Colonic mucosa (tissue), 4 donors: ENCODE results near the gene CD101. TPM values are rescaled to one million over a fixed set of nuclear protein-coding genes. Genes with fewer than 3 reads are reported as not detected.

ENCODE experiments used
- DNase-seq: peaks from one replicate; pipeline ENCODE4 v3.0.0-alpha.2; 2020
- H3K27ac ChIP-seq: fragments of 200-600 bp; one replicate; pipeline ENCODE4 v1.8.0; 2021
- H3K27me3 ChIP-seq: fragments of 200-600 bp; one replicate; pipeline ENCODE4 v1.8.0; 2021
- H3K36me3 ChIP-seq: fragments of 200-600 bp; one replicate; pipeline ENCODE4 v1.8.0; 2021
- H3K4me1 ChIP-seq: fragments of 200-600 bp; one replicate; pipeline ENCODE4 v1.8.0; 2021; ENCODE audit warnings: mild to moderate bottlenecking
- H3K4me3 ChIP-seq: fragments of 200-600 bp; one replicate; pipeline ENCODE4 v1.8.0; 2021
- H3K9ac ChIP-seq, 2 donors: one replicate each; pipeline ENCODE4 v1.7.0; 2013; ENCODE audit warnings: control low read depth in 2 of 2, low read depth in 2 of 2, low read length in 2 of 2
- H3K9me3 ChIP-seq: fragments of 200-600 bp; one replicate; pipeline ENCODE4 v1.8.0; 2021
- CTCF ChIP-seq: fragments of 200-600 bp; IDR thresholded peaks from one replicate; pipeline ENCODE4 v1.8.0; 2022; ENCODE audit warnings: antibody characterized with exemption, mild to moderate bottlenecking
- intact Hi-C: fragments of 100-400 bp; cut with DNase I; formaldehyde crosslinking; loops from one replicate; pipeline ENCODE4 v1.14.1; 2022
- total RNA-seq, 2 donors: library from RNA; stranded (reverse); fragmentation: NEBNext Ultra II Directional in 1 of 2; extraction: Animal tissue kit (Norgen Biotek cat#: 25700) in 1 of 2; gene quantifications; one replicate each; pipeline ENCODE4 v1.2.1, GENCODE V29; 2021
- donor health status: healthy.
- donor health status: DM: no; HTN: no; CAD: no.
- donor health status: DM: no; HTN: no; CAD: no.

Gene CD101
- total RNA-seq, 2 donors from 2014 or later = 1.8 to 1.9 TPM

DNA sequence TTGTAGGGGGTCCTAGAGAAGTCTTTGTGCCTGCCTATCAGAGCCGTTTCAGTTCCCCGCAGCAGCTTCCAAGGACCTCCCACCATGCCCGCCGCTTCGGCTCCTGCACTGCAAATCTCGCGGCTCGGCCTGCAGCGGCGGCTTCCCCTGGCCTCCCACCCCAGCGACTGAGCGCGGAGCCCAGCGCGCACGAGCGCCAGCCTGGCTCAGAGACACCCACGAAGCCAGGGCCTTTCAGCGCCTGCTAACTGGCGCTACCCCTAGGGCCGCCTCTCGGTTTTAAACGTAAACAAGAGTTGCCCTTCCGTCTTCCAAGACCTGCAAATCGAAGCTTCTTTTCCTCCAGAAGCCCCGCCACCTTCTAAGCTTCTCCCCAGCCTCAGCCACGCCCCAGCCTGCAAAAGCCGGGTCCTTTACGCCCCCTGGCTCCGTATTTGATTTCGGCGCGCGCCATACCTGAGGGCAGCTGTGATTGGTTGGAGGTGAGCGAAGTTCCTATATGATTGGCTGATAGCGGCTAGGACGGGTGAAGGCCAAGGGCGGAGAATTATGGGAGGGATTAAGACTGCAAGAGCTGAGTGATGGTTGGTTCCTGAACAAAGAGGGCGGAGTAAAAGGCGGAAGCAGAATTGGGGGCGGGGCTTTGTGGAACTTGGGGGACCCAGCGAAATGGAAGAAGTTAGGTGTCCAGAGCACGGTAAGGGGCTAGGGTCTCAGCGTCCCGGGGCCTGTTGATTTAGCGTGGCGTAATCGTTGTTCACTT, 58.3 kb downstream of the CD101 start, which contains the start of gene TTF2:
TTF2 (plus strand) TSS at position 649 of the 763 bp plus-strand sequence; CDS start at position 670, 21 bp downstream.
- Histone ChIP-seq H3K27ac (peak within 1 kb of the TSS; percentile 77), H3K4me1 (no peaks in the 10 kb centered on the region), H3K4me3 (peak within 1 kb of the TSS; percentile 88), H3K36me3 (no peaks in the 10 kb centered on the region), H3K27me3 (no peaks in the 10 kb centered on the region), H3K9me3 (no peaks in the 10 kb centered on the region), H3K9ac (peak within 1 kb of the TSS; percentile 70 to 97)
- DNase-seq = peak; percentile 97
- peak; percentile 19 for TF ChIP-seq CTCF
- intact Hi-C loops = loop anchor here (5.0 to 10.0 kb wide), 4 partner anchors 75 to 488 kb away; partner anchors contain the start of gene CD58

DNA sequence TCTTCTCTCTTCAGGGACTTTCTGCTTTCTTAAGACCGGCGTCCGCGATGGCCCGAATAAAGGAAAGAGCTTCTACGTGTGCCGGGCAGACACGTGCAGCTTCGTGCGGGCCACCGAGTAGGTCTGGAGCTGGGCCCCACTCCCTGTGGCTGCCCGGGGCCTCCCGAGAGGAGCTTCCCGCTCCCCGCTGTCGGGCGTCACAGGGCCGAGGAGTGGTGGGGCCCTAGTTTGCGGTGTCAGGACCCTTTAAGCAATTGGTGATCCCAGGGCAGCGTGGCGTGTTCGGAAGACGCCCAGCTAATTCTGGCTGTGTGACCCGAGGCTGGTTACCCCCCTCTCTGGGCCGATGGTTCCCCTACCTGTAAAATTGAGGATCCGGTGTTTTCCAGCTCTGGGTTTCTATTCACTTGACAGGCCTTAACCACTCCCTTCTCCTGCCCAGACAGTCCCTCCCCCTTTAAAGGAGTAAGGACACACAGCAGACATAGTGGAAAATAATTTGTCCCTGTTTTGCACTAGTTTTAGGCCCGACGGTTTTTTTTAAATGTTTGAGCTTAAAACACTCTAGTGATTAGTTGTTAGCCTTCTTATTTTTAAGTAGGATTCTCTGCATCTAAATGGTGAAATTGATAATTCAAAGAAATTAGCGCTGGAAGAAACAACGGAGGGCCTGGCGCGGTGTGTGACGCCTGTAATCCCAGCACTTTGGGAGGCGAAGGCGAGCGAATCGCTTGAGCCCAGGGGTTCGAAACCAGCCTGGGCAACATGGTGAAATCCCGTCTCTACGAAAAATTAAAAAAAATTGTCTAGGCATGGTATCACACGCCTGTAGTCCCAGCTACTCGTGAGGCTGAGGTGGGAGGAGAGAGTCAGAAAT, 59.1 kb downstream of the CD101 start:
- Histone ChIP-seq H3K36me3 (no peaks in the 10 kb centered on the region), H3K27me3 (no peaks in the 10 kb centered on the region), H3K4me1 (no peaks in the 10 kb centered on the region), H3K27ac (peak overlapping the region; percentile 66), H3K9me3 (no peaks in the 10 kb centered on the region), H3K9ac (peak overlapping the region; percentile 70 to 97), H3K4me3 (peak overlapping the region; percentile 88)
- intact Hi-C loops = no loop called here
- no peak for TF ChIP-seq CTCF
- peak; percentile 61 for DNase-seq

DNA sequence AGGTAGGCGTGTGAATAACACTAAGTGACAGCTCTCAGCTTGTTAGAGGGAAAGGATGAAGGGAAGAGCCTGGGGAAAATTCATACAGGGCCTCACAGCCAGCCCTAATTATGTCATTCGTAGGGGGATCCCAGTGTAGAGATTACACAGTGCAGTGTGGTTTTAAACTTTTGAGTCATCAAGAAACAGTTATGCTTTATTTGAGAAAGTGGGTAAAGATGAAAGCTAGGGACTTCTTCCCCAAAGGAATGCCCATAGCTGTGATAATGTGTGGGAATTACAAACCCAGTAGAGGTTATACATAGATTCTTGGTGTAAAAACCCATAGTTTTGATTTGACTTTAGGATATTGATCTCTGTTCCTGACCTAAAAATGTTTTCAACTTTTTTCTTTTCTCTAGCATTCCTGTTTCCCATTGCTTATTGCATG, 60.4 kb downstream of the CD101 start:
- Histone ChIP-seq H3K9me3 (no peaks in the 10 kb centered on the region), H3K27me3 (no peaks in the 10 kb centered on the region), H3K9ac (no peak overlapping the region), H3K4me1 (no peaks in the 10 kb centered on the region), H3K36me3 (no peaks in the 10 kb centered on the region), H3K27ac (no peak overlapping the region), H3K4me3 (no peak overlapping the region)
- intact Hi-C loops = no loop called here
- TF ChIP-seq CTCF = no peak
- DNase-seq = no peak

GRCh38 chr1:117066367-117066766, 64.8 kb downstream of the CD101 start:
- no peak for DNase-seq
- H3K9ac ChIP-seq = peak overlapping the region in 1 of 2 donors; percentile 4
- no peaks in the 10 kb centered on the region for H3K4me1 ChIP-seq
- intact Hi-C loops = loop anchor here (5.0 kb wide), 1 partner anchor 216 kb away; no protein-coding TSS in a partner anchor
- no peaks in the 10 kb centered on the region for H3K9me3 ChIP-seq
- no peak for TF ChIP-seq CTCF
- H3K36me3 ChIP-seq = no peaks in the 10 kb centered on the region
- no peak overlapping the region for H3K27ac ChIP-seq
- H3K27me3 ChIP-seq = no peaks in the 10 kb centered on the region
- no peak overlapping the region for H3K4me3 ChIP-seq
